OCI-LY1 (cell line): ENCODE data around the gene HNRNPA2B1.

ENCODE experiments used
- EZH2 ChIP-seq: fragments of 200-600 bp; sonication (generic), shearing (Covaris generic); IDR thresholded peaks from 2 replicates; pipeline ENCODE4 v1.8.0; 2017; ENCODE audit warnings: borderline replicate concordance, mixed run types, mild to moderate bottlenecking, antibody characterized with exemption, low read length, moderate library complexity, mixed read lengths
- TF ChIP-seq, protein P1 (sequence below): fragments of 200-600 bp; sonication (generic), shearing (Covaris generic); IDR thresholded peaks from 2 replicates; pipeline ENCODE4 v1.5.1; 2017; ENCODE audit warnings: mild to moderate bottlenecking, antibody characterized with exemption, low read length, moderate library complexity, mixed read lengths

DNA sequence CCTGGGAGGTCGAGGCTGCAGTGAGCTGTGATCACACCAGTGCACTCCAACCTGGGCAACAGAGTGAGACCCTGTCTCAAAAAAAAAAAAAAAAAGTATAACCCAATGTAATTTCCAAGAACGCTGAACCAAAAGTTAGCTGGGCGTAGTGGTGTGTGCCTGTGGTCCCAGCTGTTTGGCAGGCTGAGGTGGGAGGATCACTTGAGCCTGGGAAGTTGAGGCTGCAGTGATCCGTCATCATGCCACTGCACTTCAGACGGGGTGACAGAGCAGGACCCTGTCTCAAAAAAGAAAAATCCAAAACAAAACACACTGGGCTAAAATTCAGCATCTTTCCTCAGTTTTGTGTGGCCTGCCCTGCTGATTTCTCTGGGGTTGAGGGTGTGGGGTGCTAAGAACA is 21.1 kb downstream of the HNRNPA2B1 start:
- TF ChIP-seq, protein P1, sequence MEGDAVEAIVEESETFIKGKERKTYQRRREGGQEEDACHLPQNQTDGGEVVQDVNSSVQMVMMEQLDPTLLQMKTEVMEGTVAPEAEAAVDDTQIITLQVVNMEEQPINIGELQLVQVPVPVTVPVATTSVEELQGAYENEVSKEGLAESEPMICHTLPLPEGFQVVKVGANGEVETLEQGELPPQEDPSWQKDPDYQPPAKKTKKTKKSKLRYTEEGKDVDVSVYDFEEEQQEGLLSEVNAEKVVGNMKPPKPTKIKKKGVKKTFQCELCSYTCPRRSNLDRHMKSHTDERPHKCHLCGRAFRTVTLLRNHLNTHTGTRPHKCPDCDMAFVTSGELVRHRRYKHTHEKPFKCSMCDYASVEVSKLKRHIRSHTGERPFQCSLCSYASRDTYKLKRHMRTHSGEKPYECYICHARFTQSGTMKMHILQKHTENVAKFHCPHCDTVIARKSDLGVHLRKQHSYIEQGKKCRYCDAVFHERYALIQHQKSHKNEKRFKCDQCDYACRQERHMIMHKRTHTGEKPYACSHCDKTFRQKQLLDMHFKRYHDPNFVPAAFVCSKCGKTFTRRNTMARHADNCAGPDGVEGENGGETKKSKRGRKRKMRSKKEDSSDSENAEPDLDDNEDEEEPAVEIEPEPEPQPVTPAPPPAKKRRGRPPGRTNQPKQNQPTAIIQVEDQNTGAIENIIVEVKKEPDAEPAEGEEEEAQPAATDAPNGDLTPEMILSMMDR: no peak
- no peak for TF ChIP-seq EZH2
